GM23248 (cell line): Measurements from ENCODE around the gene USP2.

Experiments used
- EZH2 ChIP-seq: fragments of 200-600 bp; sonication (generic); IDR thresholded peaks from 2 replicates; pipeline ENCODE4 v1.6.1; 2018; ENCODE audit warnings: antibody characterized with exemption, mild to moderate bottlenecking; ENCODE audit not compliant: insufficient read depth, poor library complexity, severe bottlenecking
- EZH2phosphoT487 ChIP-seq: fragments of 200-600 bp; sonication (generic); IDR thresholded peaks from 2 replicates; pipeline ENCODE4 v1.6.1; 2018; ENCODE audit warnings: antibody characterized with exemption, moderate library complexity, mild to moderate bottlenecking, low read depth; ENCODE audit not compliant: insufficient read depth

DNA sequence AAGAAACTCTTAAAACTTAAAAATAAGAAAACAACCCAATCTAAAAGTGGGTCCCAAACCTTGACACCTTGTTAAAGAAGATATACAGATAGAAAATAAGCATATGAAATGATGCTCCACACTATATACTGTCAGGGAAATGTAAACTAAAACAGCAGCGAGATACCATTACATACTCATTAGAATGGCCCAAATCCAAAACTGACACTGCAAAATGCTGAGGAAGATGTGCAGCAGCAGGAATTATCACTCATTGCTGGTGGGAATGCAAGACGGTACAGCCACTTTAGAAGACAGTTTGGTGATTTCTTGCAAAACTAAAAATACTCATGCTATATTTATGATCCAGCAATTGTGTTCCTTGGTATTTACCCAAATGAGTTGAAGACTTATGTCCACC is 52.2 kb downstream of the USP2 start:
- TF ChIP-seq EZH2, result no peak
- no peak for TF ChIP-seq EZH2phosphoT487
